ENCODE measurements around the gene LCORL.
"Not testable (repeated sequence)": the region's sequence is repeated elsewhere in the genome, so short reads cannot be mapped to it uniquely, and the experiment has no call there.

Gene LCORL

GRCh38 chr4:17875402-17876070, 146.0 kb downstream of the LCORL start:
- no peak for TF ChIP-seq CTCF (IDR thresholded peaks at IDR 0.05; ENCODE audit: borderline replicate concordance, control extremely low read depth, extremely low read depth, insufficient read depth, missing control alignments)
- DNase-seq (ENCODE audit: low spot score), result peak; percentile 23
- in situ Hi-C loops (cut with MboI; ENCODE audit: low sequenced_read_pairs, unreplicated experiment), result no loop called here

GRCh38 chr4:17869327-17869726, 152.2 kb downstream of the LCORL start:
- TF ChIP-seq CTCF (IDR thresholded peaks at IDR 0.05; ENCODE audit: borderline replicate concordance, control extremely low read depth, extremely low read depth, insufficient read depth, missing control alignments), result no peak
- in situ Hi-C loops (cut with MboI; ENCODE audit: low sequenced_read_pairs, unreplicated experiment), result no loop called here
- DNase-seq (ENCODE audit: low spot score), result no peak

GRCh38 chr4:17867276-17867675, 154.3 kb downstream of the LCORL start:
- in situ Hi-C loops (cut with MboI; ENCODE audit: low sequenced_read_pairs, unreplicated experiment), result no loop called here
- DNase-seq (ENCODE audit: low spot score), result no peak
- no peak for TF ChIP-seq CTCF (IDR thresholded peaks at IDR 0.05; ENCODE audit: borderline replicate concordance, control extremely low read depth, extremely low read depth, insufficient read depth, missing control alignments)

- no peak for TF ChIP-seq CTCF (IDR thresholded peaks at IDR 0.05; ENCODE audit: borderline replicate concordance, control extremely low read depth, extremely low read depth, insufficient read depth, missing control alignments)
- in situ Hi-C loops (cut with MboI; ENCODE audit: low sequenced_read_pairs, unreplicated experiment), result no loop called here
- DNase-seq (ENCODE audit: low spot score), result no peak
Observed at GRCh38 chr4:17866810-17867209, 154.7 kb downstream of the LCORL start.

- no peak for DNase-seq (ENCODE audit: low spot score)
- in situ Hi-C loops (cut with MboI; ENCODE audit: low sequenced_read_pairs, unreplicated experiment), result no loop called here
- TF ChIP-seq CTCF (IDR thresholded peaks at IDR 0.05; ENCODE audit: borderline replicate concordance, control extremely low read depth, extremely low read depth, insufficient read depth, missing control alignments), result no peak
Observed at GRCh38 chr4:17865866-17866363, 155.6 kb downstream of the LCORL start.

- in situ Hi-C loops (cut with MboI; ENCODE audit: low sequenced_read_pairs, unreplicated experiment); DNase-seq (ENCODE audit: low spot score): not testable (repeated sequence)
Observed at GRCh38 chr4:17861906-17862305, 159.6 kb downstream of the LCORL start.

- in situ Hi-C loops (cut with MboI; ENCODE audit: low sequenced_read_pairs, unreplicated experiment), result no loop called here
- TF ChIP-seq CTCF (IDR thresholded peaks at IDR 0.05; ENCODE audit: borderline replicate concordance, control extremely low read depth, extremely low read depth, insufficient read depth, missing control alignments), result no peak
- no peak for DNase-seq (ENCODE audit: low spot score)
Observed at GRCh38 chr4:17859793-17860406, 161.7 kb downstream of the LCORL start.

Measured in GM13976 (cell line).